Prostate gland (tissue), 2 donors: ENCODE data around the gene GNMT.

Source experiments
- POLR2A ChIP-seq: fragments of 450-650 bp; IDR thresholded peaks from one replicate; pipeline ENCODE4 v1.6.1; 2016; ENCODE audit warnings: antibody characterized with exemption, mild to moderate bottlenecking
- TF ChIP-seq, protein P1 (sequence below), 4 experiments: fragments of 200-600 bp in 2 of 4; fragments of 450-650 bp in 2 of 4; sonication (generic) in 2 of 4; IDR thresholded peaks; 1 replicate in 3 of 4; 2 replicates in 1 of 4; pipeline ENCODE4 v1.5.1; 2016 to 2019; ENCODE audit warnings: antibody characterized with exemption in 4 of 4, mild to moderate bottlenecking in 2 of 4, moderate library complexity in 2 of 4

DNA sequence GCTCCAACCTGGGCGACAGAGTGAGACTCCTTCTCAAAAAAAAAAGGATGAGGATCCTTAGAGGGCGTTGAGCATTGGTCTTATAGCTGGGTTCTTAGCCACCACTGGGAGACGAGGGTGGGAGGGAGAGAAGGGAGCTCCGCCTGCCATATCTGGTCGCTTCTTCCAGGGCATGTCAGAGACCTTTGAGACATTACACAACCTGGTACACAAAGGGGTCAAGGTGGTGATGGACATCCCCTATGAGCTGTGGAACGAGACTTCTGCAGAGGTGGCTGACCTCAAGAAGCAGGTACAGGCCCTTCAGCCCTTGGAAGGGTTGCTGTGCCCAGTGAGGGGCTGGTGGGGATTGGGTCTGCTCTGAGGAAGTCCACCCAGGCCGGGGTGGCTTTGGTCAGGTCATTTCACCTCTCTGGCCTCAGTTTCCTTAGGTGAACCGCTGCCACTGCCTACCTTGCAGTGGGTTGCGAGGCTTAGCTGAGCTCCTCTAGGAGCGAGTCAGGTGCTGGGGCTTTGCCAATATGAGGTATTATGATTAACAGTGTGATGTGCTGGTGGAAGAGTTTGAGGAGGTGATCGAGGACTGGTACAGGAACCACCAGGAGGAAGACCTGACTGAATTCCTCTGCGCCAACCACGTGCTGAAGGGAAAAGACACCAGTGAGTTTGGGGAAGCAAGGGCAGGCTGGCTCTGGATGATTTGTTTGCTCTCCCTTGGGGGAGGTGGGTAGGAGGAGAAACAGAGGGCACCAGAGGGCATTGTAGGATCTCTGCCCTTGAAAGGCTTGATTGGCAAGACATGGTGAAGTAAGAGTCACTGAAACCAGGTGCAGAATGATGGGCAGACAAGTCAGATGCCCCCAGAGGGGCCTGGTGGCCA is 22.8 kb upstream of the GNMT start:
- TF ChIP-seq, protein P1, sequence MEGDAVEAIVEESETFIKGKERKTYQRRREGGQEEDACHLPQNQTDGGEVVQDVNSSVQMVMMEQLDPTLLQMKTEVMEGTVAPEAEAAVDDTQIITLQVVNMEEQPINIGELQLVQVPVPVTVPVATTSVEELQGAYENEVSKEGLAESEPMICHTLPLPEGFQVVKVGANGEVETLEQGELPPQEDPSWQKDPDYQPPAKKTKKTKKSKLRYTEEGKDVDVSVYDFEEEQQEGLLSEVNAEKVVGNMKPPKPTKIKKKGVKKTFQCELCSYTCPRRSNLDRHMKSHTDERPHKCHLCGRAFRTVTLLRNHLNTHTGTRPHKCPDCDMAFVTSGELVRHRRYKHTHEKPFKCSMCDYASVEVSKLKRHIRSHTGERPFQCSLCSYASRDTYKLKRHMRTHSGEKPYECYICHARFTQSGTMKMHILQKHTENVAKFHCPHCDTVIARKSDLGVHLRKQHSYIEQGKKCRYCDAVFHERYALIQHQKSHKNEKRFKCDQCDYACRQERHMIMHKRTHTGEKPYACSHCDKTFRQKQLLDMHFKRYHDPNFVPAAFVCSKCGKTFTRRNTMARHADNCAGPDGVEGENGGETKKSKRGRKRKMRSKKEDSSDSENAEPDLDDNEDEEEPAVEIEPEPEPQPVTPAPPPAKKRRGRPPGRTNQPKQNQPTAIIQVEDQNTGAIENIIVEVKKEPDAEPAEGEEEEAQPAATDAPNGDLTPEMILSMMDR (IDR thresholded peaks at IDR 0.05) = no peak
- TF ChIP-seq POLR2A = no peak
